DND-41 (cell line): ENCODE results near the gene EXOSC2.

Experiments
- ATAC-seq: fragments of 200-7000 bp; cut with Tn5 transposase; 3 replicates; pipeline ENCODE4 v1.9.1; 2021; ENCODE audit warnings: low read depth; ENCODE audit not compliant: insufficient read depth
- DNase-seq: peaks from one replicate; pipeline ENCODE4 v3.0.0-alpha.2; 2020
- H2AFZ ChIP-seq: 2 replicates; pipeline ENCODE4 v1.6.0; 2012; ENCODE audit warnings: low read depth, low read length
- H3K27ac ChIP-seq: 2 replicates; pipeline ENCODE4 v1.5.1; 2012; ENCODE audit warnings: low read length, inconsistent platforms
- H3K27me3 ChIP-seq: fragments of 200-600 bp; sonication (generic); 2 replicates; pipeline ENCODE4 v1.6.0; 2012; ENCODE audit warnings: low read length, mild to moderate bottlenecking, inconsistent platforms; ENCODE audit not compliant: insufficient read depth, poor library complexity
- H3K36me3 ChIP-seq: 2 replicates; pipeline ENCODE4 v1.5.1; 2012; ENCODE audit warnings: low read length, inconsistent platforms; ENCODE audit not compliant: insufficient read depth
- H3K4me1 ChIP-seq: 2 replicates; pipeline ENCODE4 v1.5.1; 2012; ENCODE audit warnings: mild to moderate bottlenecking, low read length; ENCODE audit not compliant: insufficient read depth
- H3K4me2 ChIP-seq: 2 replicates; pipeline ENCODE4 v1.6.0; 2012; ENCODE audit warnings: mild to moderate bottlenecking, moderate library complexity, low read length, inconsistent platforms; ENCODE audit not compliant: insufficient read depth
- H3K4me3 ChIP-seq, 2 experiments: fragments of 200-600 bp in 1 of 2; shearing (Covaris generic) in 1 of 2; 2 replicates each; pipeline ENCODE4 v1.5.1; 2012 to 2016; ENCODE audit warnings: inconsistent platforms in 2 of 2, low read length in 2 of 2, mild to moderate bottlenecking in 2 of 2, low read depth in 1 of 2, moderate library complexity in 1 of 2
- H3K79me2 ChIP-seq: 2 replicates; pipeline ENCODE4 v1.6.0; 2012; ENCODE audit warnings: low read length, inconsistent platforms; ENCODE audit not compliant: insufficient read depth
- H3K9ac ChIP-seq: 2 replicates; pipeline ENCODE4 v1.6.0; 2012; ENCODE audit warnings: low read depth, mild to moderate bottlenecking, inconsistent platforms, low read length, moderate library complexity
- H3K9me3 ChIP-seq: 2 replicates; pipeline ENCODE4 v1.5.1; 2012; ENCODE audit warnings: low read length, moderate library complexity, mild to moderate bottlenecking, inconsistent platforms; ENCODE audit not compliant: insufficient read depth, severe bottlenecking
- H4K20me1 ChIP-seq: 2 replicates; pipeline ENCODE4 v1.6.0; 2012; ENCODE audit warnings: low read length; ENCODE audit not compliant: insufficient read depth
- CTCF ChIP-seq: IDR thresholded peaks from 2 replicates; pipeline ENCODE4 v1.5.1; 2012; ENCODE audit warnings: borderline replicate concordance, low read length, moderate library complexity, mild to moderate bottlenecking; ENCODE audit not compliant: poor library complexity, severe bottlenecking; ENCODE audit errors: extremely low read depth
- EZH2 ChIP-seq: IDR thresholded peaks from 3 replicates; pipeline ENCODE4 v1.6.1; 2012; ENCODE audit warnings: borderline replicate concordance, low read depth, mild to moderate bottlenecking, moderate library complexity, low read length, inconsistent platforms; ENCODE audit not compliant: severe bottlenecking

Gene EXOSC2

GRCh38 chr9:130693426-130694191 is at the start of gene EXOSC2:
TSS of gene EXOSC2 (plus strand) at chr9:130693780. CDS start at chr9:130693792, 12 bp downstream.
- H3K4me1 ChIP-seq: peaks cover 35% of the 10 kb centered on the region
- DNase-seq (peak; percentile 98), ATAC-seq (peak; percentile 99)
- H3K4me3 ChIP-seq: peak within 1 kb of the TSS; percentile 46 to 85
- TF ChIP-seq CTCF: no peak
- no peak for TF ChIP-seq EZH2
- no peaks in the 10 kb centered on the region for H3K9me3 ChIP-seq
- peaks cover 47% of the 10 kb centered on the region for H3K79me2 ChIP-seq
- peak within 1 kb of the TSS; percentile 73 for H3K9ac ChIP-seq
- peaks cover 25% of the 10 kb centered on the region; the same call in 1 of the 2 replicates for H4K20me1 ChIP-seq
- H2AFZ ChIP-seq: peak within 1 kb of the TSS; percentile 95
- H3K4me2 ChIP-seq: peak within 1 kb of the TSS; percentile 71
- peak within 1 kb of the TSS; percentile 77 for H3K27ac ChIP-seq
- no peaks in the 10 kb centered on the region for H3K27me3 ChIP-seq
- peaks cover 36% of the 10 kb centered on the region for H3K36me3 ChIP-seq

- ATAC-seq (no peak), DNase-seq (no peak)
- Histone ChIP-seq H2AFZ (no peak overlapping the region), H4K20me1 (no peaks in the 10 kb centered on the region), H3K27ac (no peak overlapping the region), H3K9me3 (no peaks in the 10 kb centered on the region), H3K4me1 (no peaks in the 10 kb centered on the region), H3K4me3 (no peak overlapping the region), H3K79me2 (no peaks in the 10 kb centered on the region), H3K9ac (no peak overlapping the region), H3K27me3 (no peaks in the 10 kb centered on the region), H3K36me3 (no peaks in the 10 kb centered on the region), H3K4me2 (no peak overlapping the region)
- no peak for TF ChIP-seq EZH2
- TF ChIP-seq CTCF: no peak
Observed at GRCh38 chr9:130651221-130651620, 42.4 kb upstream of the EXOSC2 start.

GRCh38 chr9:130651752-130652151 is 41.8 kb upstream of the EXOSC2 start:
- Histone ChIP-seq H3K27ac (no peak overlapping the region), H3K36me3 (no peaks in the 10 kb centered on the region), H2AFZ (no peak overlapping the region), H3K4me1 (no peaks in the 10 kb centered on the region), H3K4me2 (no peak overlapping the region), H3K27me3 (no peaks in the 10 kb centered on the region), H4K20me1 (no peaks in the 10 kb centered on the region), H3K79me2 (no peaks in the 10 kb centered on the region), H3K4me3 (no peak overlapping the region), H3K9me3 (no peaks in the 10 kb centered on the region), H3K9ac (no peak overlapping the region)
- DNase-seq (no peak), ATAC-seq (no peak)
- TF ChIP-seq CTCF: no peak
- no peak for TF ChIP-seq EZH2

- no peak for ATAC-seq
- TF ChIP-seq EZH2 (no peak), CTCF (no peak)
- no peaks in the 10 kb centered on the region for H3K79me2 ChIP-seq
- no peak overlapping the region for H2AFZ ChIP-seq
- no peaks in the 10 kb centered on the region for H4K20me1 ChIP-seq
- no peak overlapping the region for H3K4me2 ChIP-seq
- no peaks in the 10 kb centered on the region for H3K9me3 ChIP-seq
- H3K27ac ChIP-seq: no peak overlapping the region
- DNase-seq: no peak
- no peaks in the 10 kb centered on the region for H3K27me3 ChIP-seq
- H3K36me3 ChIP-seq: no peaks in the 10 kb centered on the region
- H3K9ac ChIP-seq: no peak overlapping the region
- H3K4me3 ChIP-seq: no peak overlapping the region
- H3K4me1 ChIP-seq: no peaks in the 10 kb centered on the region
Observed at GRCh38 chr9:130654879-130655278, 38.7 kb upstream of the EXOSC2 start.
